Activated CD4-positive, alpha-beta T cell treated with anti-CD3 and anti-CD28 coated beads for 36 hours (primary cell): ENCODE results near the gene CACNA2D3. TPM values are rescaled to one million over a fixed set of nuclear protein-coding genes. Genes with fewer than 3 reads are reported as not detected.

Experiments
- ATAC-seq: fragments of 200-7000 bp; cut with Tn5 transposase; one replicate; pipeline ENCODE4 v1.10.0; 2021; ENCODE audit warnings: mild to moderate bottlenecking, moderate library complexity
- CTCF ChIA-PET: fragments of 350-600 bp; sonication (Branson Sonifier 250); formaldehyde crosslinking; loops from one replicate; lab custom pipeline; 2021; ENCODE audit warnings: antibody characterized with exemption; lab: Charles Lee
- POLR2A ChIA-PET: fragments of 350-600 bp; sonication (Branson Sonifier 250); formaldehyde crosslinking; loops from one replicate; lab custom pipeline; 2021; ENCODE audit warnings: antibody characterized with exemption, inconsistent platforms; lab: Charles Lee
- DNase-seq: peaks from one replicate; pipeline ENCODE4 v3.0.0-alpha.2; 2020
- H3K27ac Mint-ChIP-seq: one replicate; pipeline ENCODE4 v1.8.0; 2021; ENCODE audit warnings: mixed read lengths
- H3K27me3 Mint-ChIP-seq: one replicate; pipeline ENCODE4 v1.8.0; 2021; ENCODE audit warnings: mixed read lengths
- H3K36me3 Mint-ChIP-seq: one replicate; pipeline ENCODE4 v1.8.0; 2021; ENCODE audit warnings: low read depth, mixed read lengths
- H3K4me1 Mint-ChIP-seq: one replicate; pipeline ENCODE4 v1.8.0; 2021; ENCODE audit warnings: mixed read lengths
- H3K4me3 Mint-ChIP-seq: one replicate; pipeline ENCODE4 v1.8.0; 2021; ENCODE audit warnings: mild to moderate bottlenecking, moderate library complexity, mixed read lengths
- H3K9me3 Mint-ChIP-seq: one replicate; pipeline ENCODE4 v1.8.0; 2021; ENCODE audit warnings: low read depth, mixed read lengths
- intact Hi-C, 2 experiments: fragments of 100-400 bp; cut with DNase I in 1 of 2; cut with micrococcal nuclease in 1 of 2; formaldehyde crosslinking; loops; one replicate each; pipeline versions ENCODE4 v1.14.2 to v1.15.1; 2022 to 2024; cut with DNase I, micrococcal nuclease
- total RNA-seq, 2 experiments: library from RNA; stranded (reverse); gene quantifications; one replicate each; pipeline ENCODE4 v1.2.3, GENCODE V29; 2021

Gene CACNA2D3
- total RNA-seq, 2 experiments from 2014 or later = not detected

DNA sequence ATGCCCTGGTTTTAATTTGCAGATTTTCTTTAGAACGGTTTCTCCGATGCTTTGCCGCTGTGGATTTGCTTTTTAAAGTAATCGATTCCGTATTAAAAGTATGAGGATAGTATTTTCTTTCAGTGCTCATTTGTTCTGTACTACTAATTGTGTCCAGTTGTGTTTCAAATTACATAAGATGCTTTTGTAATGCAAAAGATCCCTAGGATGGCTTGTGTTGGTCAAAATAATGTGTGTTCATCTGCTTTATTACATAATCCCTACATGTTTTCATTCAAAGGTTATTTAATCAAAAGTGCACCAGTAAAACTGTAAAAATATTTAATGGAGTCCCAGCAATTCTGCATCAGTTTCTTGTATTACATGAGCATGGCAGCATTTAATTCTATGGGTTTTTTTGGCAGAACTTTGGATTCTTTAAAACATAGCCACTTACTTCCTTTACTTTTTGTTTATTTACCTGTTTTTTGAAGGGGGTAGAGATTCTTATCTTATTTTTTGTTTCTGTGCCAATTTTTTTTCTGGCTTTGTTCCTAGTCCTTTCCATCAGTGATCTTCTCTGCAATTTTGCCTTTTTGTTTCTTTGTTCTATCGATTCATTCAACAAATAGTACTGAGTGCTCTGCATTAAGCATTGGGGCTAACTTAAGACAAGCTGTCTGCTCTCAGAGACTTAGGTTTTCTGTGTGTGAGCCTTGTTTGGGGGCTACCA, 452.7 kb downstream of the CACNA2D3 start:
- no peak for DNase-seq
- Mint-ChIP-seq H3K4me3 (no peak overlapping the region), H3K36me3 (no peaks in the 10 kb centered on the region), H3K4me1 (no peaks in the 10 kb centered on the region), H3K27me3 (no peaks in the 10 kb centered on the region), H3K27ac (no peak overlapping the region), H3K9me3 (no peaks in the 10 kb centered on the region)
- POLR2A ChIA-PET = no interaction called here
- CTCF ChIA-PET = no interaction called here
- no peak for ATAC-seq
- intact Hi-C loops = no loop called here

DNA sequence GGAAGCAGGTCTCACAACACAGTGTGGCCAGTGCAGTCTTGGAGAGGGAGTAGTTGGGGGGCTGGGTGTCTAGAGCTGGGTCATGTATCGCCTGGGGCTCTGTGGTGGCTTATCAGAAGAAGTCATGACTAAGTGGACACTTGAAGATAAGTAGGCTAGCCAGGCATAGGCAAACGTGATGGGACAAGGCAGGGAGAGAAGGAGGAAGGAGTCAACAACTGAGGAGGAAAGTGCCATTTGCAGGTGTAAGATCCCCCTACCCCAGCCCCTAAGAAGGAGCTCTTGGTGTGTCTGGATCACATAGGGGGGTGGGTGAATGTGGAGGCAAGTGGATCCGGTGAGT, 453.2 kb downstream of the CACNA2D3 start:
- POLR2A ChIA-PET = no interaction called here
- DNase-seq (no peak), ATAC-seq (no peak)
- Mint-ChIP-seq H3K9me3 (no peaks in the 10 kb centered on the region), H3K4me3 (no peak overlapping the region), H3K27ac (no peak overlapping the region), H3K27me3 (no peaks in the 10 kb centered on the region), H3K4me1 (no peaks in the 10 kb centered on the region), H3K36me3 (no peaks in the 10 kb centered on the region)
- CTCF ChIA-PET = no interaction called here
- intact Hi-C loops = no loop called here

DNA sequence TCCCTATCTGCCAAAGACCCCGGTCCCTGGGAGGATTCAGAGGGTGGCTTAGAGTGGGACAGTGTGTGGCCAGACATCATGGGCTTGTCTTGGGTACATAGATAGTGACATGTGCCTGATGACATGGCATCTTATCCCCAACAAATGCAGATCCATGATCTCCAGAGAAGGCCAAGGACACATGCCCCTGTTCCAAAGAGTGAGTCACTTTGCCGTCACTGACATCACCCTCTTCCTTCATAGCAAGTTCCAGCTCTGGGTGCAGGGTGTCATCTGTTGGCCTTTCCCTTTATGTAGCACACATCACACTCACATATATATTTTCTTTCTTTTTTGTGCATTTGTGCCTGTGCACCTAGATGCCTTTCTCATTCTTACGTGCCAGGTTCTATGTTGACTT, 455.0 kb downstream of the CACNA2D3 start:
- Mint-ChIP-seq H3K36me3 (no peaks in the 10 kb centered on the region), H3K27ac (no peak overlapping the region), H3K4me3 (no peak overlapping the region), H3K27me3 (no peaks in the 10 kb centered on the region), H3K4me1 (no peaks in the 10 kb centered on the region), H3K9me3 (no peaks in the 10 kb centered on the region)
- POLR2A ChIA-PET = no interaction called here
- intact Hi-C loops = no loop called here
- CTCF ChIA-PET = interaction anchor here (0.6 kb wide), 1 partner anchor 33 kb away, joined by 3 read pairs; no protein-coding TSS in a partner anchor
- DNase-seq (no peak), ATAC-seq (no peak)

DNA sequence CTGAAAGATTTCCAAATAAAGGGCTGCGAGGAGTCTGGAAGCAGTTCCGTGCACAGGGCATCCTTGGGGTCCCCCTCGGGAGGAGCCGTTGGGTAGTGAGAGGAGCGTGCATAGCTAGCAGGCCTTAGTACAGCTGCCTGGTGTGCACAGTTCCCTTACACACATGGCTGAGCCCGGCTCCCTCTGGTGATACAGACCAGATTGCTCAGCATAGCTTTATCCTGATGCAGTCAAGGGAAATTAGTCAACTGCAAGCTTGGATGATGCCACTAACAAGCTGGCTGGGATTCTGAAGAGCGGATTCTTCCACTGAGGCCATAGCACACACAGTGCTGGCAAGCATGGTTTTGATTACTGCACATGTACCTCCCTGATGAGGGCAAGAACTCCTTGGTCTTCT, 456.1 kb downstream of the CACNA2D3 start:
- ATAC-seq (no peak), DNase-seq (no peak)
- no peaks in the 10 kb centered on the region for H3K27me3 Mint-ChIP-seq
- ChIA-PET POLR2A (no interaction called here), CTCF (no interaction called here)
- intact Hi-C loops = no loop called here
- H3K4me1 Mint-ChIP-seq = no peaks in the 10 kb centered on the region
- H3K9me3 Mint-ChIP-seq = no peaks in the 10 kb centered on the region
- no peaks in the 10 kb centered on the region for H3K36me3 Mint-ChIP-seq
- no peak overlapping the region for H3K4me3 Mint-ChIP-seq
- no peak overlapping the region for H3K27ac Mint-ChIP-seq

DNA sequence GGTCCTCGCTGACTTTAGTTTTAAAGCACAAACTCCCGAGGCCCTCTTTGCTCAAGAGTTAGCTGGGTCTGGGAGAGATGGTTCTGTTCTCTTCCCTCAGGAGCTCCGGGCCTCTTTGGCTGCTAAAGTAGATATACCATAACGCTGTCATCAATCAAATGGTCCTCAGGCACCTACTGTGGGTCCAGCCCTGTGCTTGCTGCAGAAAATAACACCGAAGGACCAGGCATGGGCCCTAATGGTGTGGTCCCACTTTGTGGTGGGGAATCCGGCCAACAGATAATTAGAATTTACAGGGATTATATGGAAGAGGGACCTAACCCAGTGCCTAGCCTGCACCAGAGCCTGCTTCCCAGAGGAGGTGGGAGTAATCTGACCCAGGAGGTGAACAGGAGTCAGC, 458.1 kb downstream of the CACNA2D3 start:
- no peaks in the 10 kb centered on the region for H3K4me1 Mint-ChIP-seq
- H3K27ac Mint-ChIP-seq = no peak overlapping the region
- DNase-seq = no peak
- no peak for ATAC-seq
- no peak overlapping the region for H3K4me3 Mint-ChIP-seq
- intact Hi-C loops = no loop called here
- ChIA-PET POLR2A (no interaction called here), CTCF (no interaction called here)
- no peaks in the 10 kb centered on the region for H3K9me3 Mint-ChIP-seq
- no peaks in the 10 kb centered on the region for H3K36me3 Mint-ChIP-seq
- H3K27me3 Mint-ChIP-seq = peaks cover 3% of the 10 kb centered on the region

DNA sequence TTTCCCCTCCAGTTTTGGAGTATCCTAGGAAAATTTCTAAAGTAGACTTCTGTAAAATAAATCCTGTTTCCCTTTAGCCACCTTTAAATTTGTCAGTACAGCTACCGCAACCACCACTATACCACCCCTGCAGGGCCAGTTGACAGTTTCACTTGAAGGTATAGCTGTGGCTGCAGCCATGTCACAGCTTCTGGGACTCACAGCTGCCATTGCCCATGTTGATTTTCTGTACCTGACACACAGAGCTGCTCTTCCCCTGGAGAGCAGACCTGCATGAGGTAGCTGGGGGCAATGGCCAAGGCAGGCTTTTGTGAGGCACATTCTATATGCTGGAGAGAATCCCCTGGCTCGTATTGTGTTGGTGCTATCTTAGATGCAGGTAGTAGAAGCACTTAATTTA, 460.1 kb downstream of the CACNA2D3 start:
- H3K27me3 Mint-ChIP-seq = peaks cover 3% of the 10 kb centered on the region
- no peaks in the 10 kb centered on the region for H3K36me3 Mint-ChIP-seq
- POLR2A ChIA-PET = no interaction called here
- CTCF ChIA-PET = no interaction called here
- DNase-seq (no peak), ATAC-seq (no peak)
- H3K4me1 Mint-ChIP-seq = no peaks in the 10 kb centered on the region
- H3K4me3 Mint-ChIP-seq = no peak overlapping the region
- no peak overlapping the region for H3K27ac Mint-ChIP-seq
- intact Hi-C loops = no loop called here
- no peaks in the 10 kb centered on the region for H3K9me3 Mint-ChIP-seq

DNA sequence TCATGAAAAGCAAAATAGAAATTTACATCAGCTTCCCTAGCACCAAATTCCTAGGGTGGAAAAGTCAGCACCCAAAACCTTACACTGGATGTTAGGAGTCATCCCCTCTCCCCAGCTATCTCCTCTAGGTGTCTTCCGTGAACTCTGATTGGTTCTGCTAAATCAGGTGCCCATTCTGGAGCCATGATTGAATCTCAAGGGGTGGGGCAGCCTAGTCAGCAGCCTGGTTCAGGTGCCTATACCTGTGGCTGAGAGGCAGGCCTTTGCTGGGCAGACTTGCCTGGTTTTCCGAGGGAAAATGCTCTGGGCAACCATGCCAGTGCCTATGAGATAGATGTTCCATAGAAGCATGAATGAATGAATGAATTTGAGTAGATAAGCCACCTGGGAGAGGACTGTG, 468.8 kb downstream of the CACNA2D3 start:
- Mint-ChIP-seq H3K9me3 (no peaks in the 10 kb centered on the region), H3K27me3 (peaks cover 4% of the 10 kb centered on the region), H3K27ac (no peak overlapping the region), H3K36me3 (no peaks in the 10 kb centered on the region), H3K4me3 (no peak overlapping the region), H3K4me1 (no peaks in the 10 kb centered on the region)
- ChIA-PET CTCF (no interaction called here), POLR2A (no interaction called here)
- DNase-seq (no peak), ATAC-seq (no peak)
- intact Hi-C loops = no loop called here

DNA sequence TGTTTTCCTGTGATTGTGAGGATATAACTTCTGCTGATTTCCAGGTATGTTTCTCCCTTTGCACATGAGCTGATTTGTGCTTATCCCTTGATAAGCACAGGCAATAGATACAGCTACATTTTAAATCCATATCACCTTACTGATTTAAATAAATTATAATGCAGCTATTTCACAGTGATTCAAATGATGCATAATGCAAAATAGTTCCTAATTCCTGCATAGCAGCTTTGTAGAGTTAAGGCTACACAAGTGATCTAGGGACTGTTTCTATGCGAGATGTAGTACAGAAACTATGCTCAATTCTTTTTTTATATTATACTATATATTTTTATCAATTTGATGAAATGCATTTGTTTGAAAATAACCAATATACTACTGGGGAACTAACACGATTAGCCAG, 471.3 kb downstream of the CACNA2D3 start:
- intact Hi-C loops = no loop called here
- ATAC-seq = no peak
- DNase-seq = no peak
- Mint-ChIP-seq H3K27me3 (peaks cover 8% of the 10 kb centered on the region), H3K27ac (no peak overlapping the region), H3K36me3 (no peaks in the 10 kb centered on the region), H3K9me3 (no peaks in the 10 kb centered on the region), H3K4me1 (no peaks in the 10 kb centered on the region), H3K4me3 (no peak overlapping the region)
- ChIA-PET CTCF (no interaction called here), POLR2A (no interaction called here)

DNA sequence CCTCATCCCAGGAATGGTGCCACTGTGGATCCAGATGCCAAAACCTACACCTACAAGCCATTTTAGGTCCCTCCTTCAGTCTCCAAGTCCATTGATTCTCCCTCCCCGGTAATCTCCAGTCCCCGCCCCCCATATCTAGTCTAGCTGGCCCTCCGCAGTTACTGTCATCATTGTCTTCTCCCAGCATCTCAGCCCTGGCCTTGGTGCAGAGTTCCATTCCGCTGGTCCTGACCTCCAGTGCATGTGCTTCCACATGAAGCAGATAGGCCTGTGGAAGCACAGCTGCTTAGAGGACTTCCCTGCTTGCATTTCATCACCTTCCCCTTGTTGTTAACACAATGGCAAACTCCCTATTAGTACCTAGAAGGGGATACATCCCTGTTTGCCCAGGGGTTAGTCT, 473.7 kb downstream of the CACNA2D3 start:
- peaks cover 5% of the 10 kb centered on the region for H3K27me3 Mint-ChIP-seq
- ChIA-PET CTCF (no interaction called here), POLR2A (no interaction called here)
- H3K4me1 Mint-ChIP-seq = no peaks in the 10 kb centered on the region
- DNase-seq = no peak
- no peaks in the 10 kb centered on the region for H3K36me3 Mint-ChIP-seq
- H3K4me3 Mint-ChIP-seq = no peak overlapping the region
- ATAC-seq = no peak
- H3K27ac Mint-ChIP-seq = no peak overlapping the region
- intact Hi-C loops = no loop called here
- H3K9me3 Mint-ChIP-seq = no peaks in the 10 kb centered on the region

DNA sequence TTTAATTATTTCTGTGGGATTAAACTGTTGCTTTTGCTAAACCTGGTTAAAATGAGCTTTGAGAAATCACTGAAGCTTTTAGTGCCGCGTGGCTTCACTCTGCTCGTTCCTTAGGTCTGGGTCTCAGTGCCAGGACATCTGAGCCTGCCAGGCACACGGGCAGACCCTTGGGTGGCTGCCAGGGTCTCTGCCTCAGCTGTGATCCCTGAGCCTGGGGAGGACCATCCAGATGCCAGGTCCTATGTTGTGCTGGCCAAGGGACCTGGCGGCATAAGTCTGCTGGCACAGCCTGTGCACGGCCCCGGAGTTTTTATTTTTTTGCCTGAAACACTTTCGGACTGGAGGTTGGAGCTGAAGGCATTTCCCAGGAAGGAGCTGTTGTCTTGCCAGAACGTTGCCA, 477.4 kb downstream of the CACNA2D3 start:
- Mint-ChIP-seq H3K27ac (no peak overlapping the region), H3K4me3 (no peak overlapping the region), H3K27me3 (peaks cover 5% of the 10 kb centered on the region), H3K36me3 (no peaks in the 10 kb centered on the region), H3K4me1 (no peaks in the 10 kb centered on the region), H3K9me3 (no peaks in the 10 kb centered on the region)
- no peak for DNase-seq
- ChIA-PET CTCF (no interaction called here), POLR2A (no interaction called here)
- intact Hi-C loops = no loop called here
- ATAC-seq = no peak

DNA sequence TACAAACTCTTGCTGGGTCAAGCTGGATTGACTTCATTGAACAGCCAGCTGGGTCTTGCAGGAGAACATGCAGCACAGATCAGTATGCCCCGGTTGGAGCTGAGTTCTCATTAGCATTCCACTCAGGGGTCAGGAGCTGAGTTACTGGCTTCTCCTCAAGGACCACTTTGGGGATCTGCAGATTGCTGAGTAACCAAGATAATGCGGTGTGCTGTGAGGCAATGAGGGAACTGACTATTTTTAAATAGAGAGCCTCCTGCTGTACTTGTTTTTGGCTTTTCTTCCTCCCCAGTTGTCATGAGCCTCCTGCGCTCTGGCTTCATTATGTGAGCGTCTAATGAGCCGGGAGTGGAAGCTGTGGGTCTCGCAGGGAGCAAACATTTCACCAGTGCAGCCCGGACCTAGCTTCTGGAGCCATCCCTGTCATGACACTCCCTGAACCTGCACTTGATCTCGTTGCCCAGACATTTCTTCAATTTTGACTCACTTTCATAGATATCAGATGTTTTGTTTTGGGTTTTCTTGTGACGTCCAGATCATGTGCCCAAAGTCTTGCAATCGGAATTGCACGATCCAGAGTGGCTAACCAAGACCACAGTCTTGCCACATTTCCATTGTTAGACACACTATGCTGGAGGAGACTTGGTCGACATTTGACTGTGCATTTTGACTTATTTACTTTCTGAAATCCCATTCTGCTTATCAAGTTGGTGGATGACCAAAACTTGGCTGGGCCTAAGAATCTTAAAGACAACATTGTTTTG, 478.3 kb downstream of the CACNA2D3 start:
- ChIA-PET CTCF (no interaction called here), POLR2A (no interaction called here)
- Mint-ChIP-seq H3K9me3 (no peaks in the 10 kb centered on the region), H3K4me1 (no peaks in the 10 kb centered on the region), H3K36me3 (no peaks in the 10 kb centered on the region), H3K27me3 (peaks cover 5% of the 10 kb centered on the region), H3K27ac (no peak overlapping the region), H3K4me3 (no peak overlapping the region)
- ATAC-seq (no peak), DNase-seq (no peak)
- intact Hi-C loops = no loop called here

DNA sequence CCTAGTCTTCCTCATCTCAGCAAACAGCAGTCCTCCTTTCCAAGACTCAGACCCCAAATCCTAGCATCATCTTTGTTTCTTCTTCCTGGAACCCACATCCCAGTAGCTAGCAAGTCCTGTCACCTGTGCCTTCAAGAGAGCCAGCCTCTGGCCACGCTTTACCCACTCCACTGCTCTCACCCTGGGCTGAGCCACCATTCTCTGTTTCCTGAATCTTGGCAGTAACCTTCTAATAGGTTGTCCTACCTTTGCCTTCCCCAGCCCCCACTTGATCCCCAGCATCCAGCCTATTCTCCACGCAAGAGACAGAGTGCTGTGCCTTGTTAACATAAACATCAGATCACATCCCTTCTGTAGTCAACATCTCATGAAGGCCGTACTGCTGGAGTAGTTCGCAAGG, 482.1 kb downstream of the CACNA2D3 start:
- CTCF ChIA-PET = no interaction called here
- no peak for ATAC-seq
- peaks cover 3% of the 10 kb centered on the region for H3K9me3 Mint-ChIP-seq

More for the DNA sequence above, 482.1 kb downstream of the CACNA2D3 start:
- intact Hi-C loops = no loop called here
- Mint-ChIP-seq H3K4me3 (no peak overlapping the region), H3K4me1 (no peaks in the 10 kb centered on the region), H3K27me3 (peaks cover 3% of the 10 kb centered on the region), H3K36me3 (no peaks in the 10 kb centered on the region), H3K27ac (no peak overlapping the region)
- no peak for DNase-seq
- POLR2A ChIA-PET = no interaction called here
